ENCODE data around the gene STRN4.
A peak's percentile ranks its signal among the peaks of the same experiment; 100 is the strongest.

STRN4 gene

GRCh38 chr19:46722421-46723022, 23.7 kb downstream of the STRN4 start:
- H3K4me1 ChIP-seq (ENCODE audit: insufficient read depth, poor library complexity, severe bottlenecking) = peaks cover 5% of the 10 kb centered on the region
- no peak for TF ChIP-seq CTCF (IDR thresholded peaks at IDR 0.05; ENCODE audit: poor library complexity, severe bottlenecking)
- H3K27ac ChIP-seq (ENCODE audit: poor library complexity, severe bottlenecking) = no peak overlapping the region

GRCh38 chr19:46722004-46722380, 24.3 kb downstream of the STRN4 start:
- no peaks in the 10 kb centered on the region for H3K27me3 ChIP-seq (ENCODE audit: insufficient read depth, poor library complexity, severe bottlenecking)
- no peak overlapping the region for H3K27ac ChIP-seq (ENCODE audit: poor library complexity, severe bottlenecking)
- no peak for DNase-seq (ENCODE audit: low spot score)
- no peak overlapping the region for H3K4me3 ChIP-seq (ENCODE audit: severe bottlenecking)
- H3K36me3 ChIP-seq (ENCODE audit: low read depth) = peaks cover 57% of the 10 kb centered on the region
- no peak for TF ChIP-seq CTCF (IDR thresholded peaks at IDR 0.05; ENCODE audit: poor library complexity, severe bottlenecking)
- no peak for ATAC-seq (ENCODE audit: low read depth)
- H3K9me3 ChIP-seq (ENCODE audit: severe bottlenecking) = no peaks in the 10 kb centered on the region
- peaks cover 5% of the 10 kb centered on the region for H3K4me1 ChIP-seq (ENCODE audit: insufficient read depth, poor library complexity, severe bottlenecking)

More at GRCh38 chr19:46722421-46723022, 23.7 kb downstream of the STRN4 start:
- H3K36me3 ChIP-seq (ENCODE audit: low read depth) = peaks cover 63% of the 10 kb centered on the region
- no peak overlapping the region for H3K4me3 ChIP-seq (ENCODE audit: severe bottlenecking)
- H3K9me3 ChIP-seq (ENCODE audit: severe bottlenecking) = no peaks in the 10 kb centered on the region
- DNase-seq (ENCODE audit: low spot score) (peak; percentile 67), ATAC-seq (ENCODE audit: low read depth) (no peak)
- no peaks in the 10 kb centered on the region for H3K27me3 ChIP-seq (ENCODE audit: insufficient read depth, poor library complexity, severe bottlenecking)

- ATAC-seq (ENCODE audit: low read depth) (no peak), DNase-seq (ENCODE audit: low spot score) (peak; percentile 64)
- no peak for TF ChIP-seq CTCF (IDR thresholded peaks at IDR 0.05; ENCODE audit: poor library complexity, severe bottlenecking)
- Histone ChIP-seq H3K4me1 (ENCODE audit: insufficient read depth, poor library complexity, severe bottlenecking) (peaks cover 5% of the 10 kb centered on the region), H3K27me3 (ENCODE audit: insufficient read depth, poor library complexity, severe bottlenecking) (no peaks in the 10 kb centered on the region), H3K9me3 (ENCODE audit: severe bottlenecking) (no peaks in the 10 kb centered on the region), H3K36me3 (ENCODE audit: low read depth) (peaks cover 53% of the 10 kb centered on the region), H3K27ac (ENCODE audit: poor library complexity, severe bottlenecking) (no peak overlapping the region), H3K4me3 (ENCODE audit: severe bottlenecking) (no peak overlapping the region)
Observed at GRCh38 chr19:46721269-46722003, 24.8 kb downstream of the STRN4 start.

GRCh38 chr19:46720503-46721239, 25.6 kb downstream of the STRN4 start:
- no peak overlapping the region for H3K4me3 ChIP-seq (ENCODE audit: severe bottlenecking)
- no peaks in the 10 kb centered on the region for H3K9me3 ChIP-seq (ENCODE audit: severe bottlenecking)
- no peak overlapping the region for H3K27ac ChIP-seq (ENCODE audit: poor library complexity, severe bottlenecking)
- peaks cover 46% of the 10 kb centered on the region for H3K36me3 ChIP-seq (ENCODE audit: low read depth)
- no peaks in the 10 kb centered on the region for H3K27me3 ChIP-seq (ENCODE audit: insufficient read depth, poor library complexity, severe bottlenecking)
- H3K4me1 ChIP-seq (ENCODE audit: insufficient read depth, poor library complexity, severe bottlenecking) = peaks cover 5% of the 10 kb centered on the region
- peak; percentile 52 for DNase-seq (ENCODE audit: low spot score)
- no peak for ATAC-seq (ENCODE audit: low read depth)
- no peak for TF ChIP-seq CTCF (IDR thresholded peaks at IDR 0.05; ENCODE audit: poor library complexity, severe bottlenecking)
